ENCODE results near the gene RGPD6.
"Not testable (repeated sequence)": the region's sequence is repeated elsewhere in the genome, so short reads cannot be mapped to it uniquely, and the experiment has no call there.

The RGPD6 gene

DNA sequence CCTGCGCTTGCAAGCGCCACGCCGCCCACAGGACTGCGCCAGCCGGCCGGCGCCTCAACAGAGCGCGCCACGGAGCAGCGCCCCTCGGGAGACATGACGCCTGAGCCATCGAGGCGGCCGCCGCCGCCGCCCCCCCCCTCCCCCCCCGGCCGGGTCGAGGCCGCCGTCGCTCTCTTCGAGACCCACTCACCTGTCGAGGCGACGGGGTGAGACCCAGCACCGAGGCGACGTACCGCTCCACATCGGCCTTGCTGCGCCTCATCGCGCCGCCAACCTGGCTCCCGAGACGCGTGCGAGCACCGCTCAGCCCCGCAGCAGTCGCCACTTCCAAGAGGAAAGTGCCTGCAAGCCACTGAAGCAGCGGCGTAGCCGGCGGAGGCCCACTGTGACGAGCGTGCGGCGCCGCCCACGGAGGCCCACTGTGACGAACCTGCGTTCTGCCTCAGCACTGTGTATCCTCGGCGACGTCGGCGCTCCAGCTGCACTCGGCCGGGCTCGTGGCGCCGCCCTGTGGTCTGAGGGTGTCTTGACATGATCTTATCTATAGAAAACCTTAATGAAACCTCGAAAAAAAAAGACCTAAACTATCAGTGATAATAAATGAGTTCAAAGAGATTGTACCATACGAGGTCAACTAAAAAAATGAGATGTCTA lies at the start of gene RGPD6:
Gene RGPD6, minus strand, starts transcription at position 460 of the 654 bp plus-strand sequence. Its CDS starts 198 bp downstream, at position 262.
- H3K4me3 ChIP-seq (ENCODE audit: control insufficient read depth, low read depth, low read length); DNase-seq (ENCODE audit: low read depth): not testable (repeated sequence)

DNA sequence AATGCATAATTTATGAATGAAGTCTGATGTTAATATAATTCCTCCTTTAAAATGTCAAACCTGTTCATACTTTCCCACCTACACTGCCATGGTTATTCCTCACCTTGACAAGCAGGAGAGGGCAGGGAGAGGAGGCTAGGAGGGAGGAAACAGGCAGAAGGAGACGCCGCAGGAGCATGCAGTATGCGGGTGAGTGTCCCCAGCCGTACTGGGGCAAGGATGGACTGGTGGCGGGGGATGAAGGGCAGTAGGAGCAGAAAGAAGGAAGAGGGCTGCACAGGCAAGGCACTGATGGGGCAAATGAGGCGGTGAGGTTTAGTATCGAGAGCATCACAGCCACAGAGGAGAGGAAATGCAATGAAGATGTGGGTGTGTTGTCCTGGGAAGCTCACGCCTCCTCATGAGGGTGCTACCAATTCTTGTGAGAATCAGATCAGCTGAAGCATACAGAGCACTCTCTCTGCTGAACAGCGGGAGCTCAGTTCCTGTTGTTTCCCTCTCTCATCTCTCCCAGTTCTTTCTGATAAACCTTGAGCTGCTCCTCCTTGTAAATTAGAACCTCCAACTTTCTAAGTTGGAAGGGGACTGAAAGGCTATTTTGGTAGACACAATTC lies 42.4 kb upstream of the RGPD6 start:
- DNase-seq (ENCODE audit: low read depth); H3K4me3 ChIP-seq (ENCODE audit: control insufficient read depth, low read depth, low read length): not testable (repeated sequence)

DNA sequence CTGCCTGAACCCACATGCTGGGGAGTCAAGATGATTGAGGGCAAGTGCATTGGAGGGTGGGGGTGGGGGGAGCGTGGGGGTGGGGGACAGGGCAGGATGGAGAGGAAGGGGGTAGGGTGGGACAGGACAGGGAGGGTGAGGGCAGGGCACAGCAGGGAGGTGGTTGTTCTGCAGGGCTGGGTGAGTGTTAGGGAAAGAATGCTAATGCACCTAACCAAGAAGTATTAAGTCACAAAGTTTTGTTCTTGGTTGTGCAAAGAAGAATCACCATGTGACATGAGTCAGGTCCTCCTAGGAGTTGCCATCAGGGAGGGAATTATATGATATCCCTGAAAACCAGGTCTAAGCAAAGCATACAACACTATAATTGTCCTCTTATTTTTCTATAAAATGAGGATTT lies 36.9 kb upstream of the RGPD6 start:
- H3K4me3 ChIP-seq (ENCODE audit: control insufficient read depth, low read depth, low read length); DNase-seq (ENCODE audit: low read depth): not testable (repeated sequence)

DNA sequence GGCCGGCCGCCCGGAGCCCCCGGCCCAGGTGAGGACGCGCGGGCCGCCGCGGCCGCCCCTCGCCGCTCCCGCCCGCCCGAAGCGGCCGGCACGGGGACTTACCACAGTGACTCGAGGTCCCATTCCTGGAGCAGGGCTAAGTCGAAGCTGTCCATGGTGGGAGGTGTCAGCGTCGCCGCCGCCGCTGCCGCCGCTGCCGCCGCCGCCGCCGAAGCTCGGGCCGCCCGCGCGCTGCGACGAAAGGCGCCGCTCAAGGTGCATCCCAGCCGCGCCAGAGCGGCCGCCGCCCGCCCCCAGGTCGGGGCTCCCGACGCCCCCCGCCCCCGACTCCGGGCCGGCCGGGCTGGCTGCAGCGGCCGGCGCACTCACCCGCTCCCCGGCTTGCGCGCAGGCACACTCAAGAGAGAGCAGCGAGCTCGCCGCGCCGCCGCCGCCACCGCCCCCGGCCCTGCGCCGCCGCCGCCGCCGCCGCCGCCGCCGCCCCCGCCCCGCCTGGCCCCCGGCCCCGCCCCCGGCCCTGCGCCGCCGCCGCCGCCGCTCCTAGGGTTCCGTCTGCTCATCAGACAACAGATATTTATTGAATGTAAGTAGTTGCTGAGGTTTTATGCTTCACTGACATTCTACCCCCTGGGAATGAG lies 33.7 kb upstream of the RGPD6 start:
- H3K4me3 ChIP-seq (ENCODE audit: control insufficient read depth, low read depth, low read length); DNase-seq (ENCODE audit: low read depth): not testable (repeated sequence)

DNA sequence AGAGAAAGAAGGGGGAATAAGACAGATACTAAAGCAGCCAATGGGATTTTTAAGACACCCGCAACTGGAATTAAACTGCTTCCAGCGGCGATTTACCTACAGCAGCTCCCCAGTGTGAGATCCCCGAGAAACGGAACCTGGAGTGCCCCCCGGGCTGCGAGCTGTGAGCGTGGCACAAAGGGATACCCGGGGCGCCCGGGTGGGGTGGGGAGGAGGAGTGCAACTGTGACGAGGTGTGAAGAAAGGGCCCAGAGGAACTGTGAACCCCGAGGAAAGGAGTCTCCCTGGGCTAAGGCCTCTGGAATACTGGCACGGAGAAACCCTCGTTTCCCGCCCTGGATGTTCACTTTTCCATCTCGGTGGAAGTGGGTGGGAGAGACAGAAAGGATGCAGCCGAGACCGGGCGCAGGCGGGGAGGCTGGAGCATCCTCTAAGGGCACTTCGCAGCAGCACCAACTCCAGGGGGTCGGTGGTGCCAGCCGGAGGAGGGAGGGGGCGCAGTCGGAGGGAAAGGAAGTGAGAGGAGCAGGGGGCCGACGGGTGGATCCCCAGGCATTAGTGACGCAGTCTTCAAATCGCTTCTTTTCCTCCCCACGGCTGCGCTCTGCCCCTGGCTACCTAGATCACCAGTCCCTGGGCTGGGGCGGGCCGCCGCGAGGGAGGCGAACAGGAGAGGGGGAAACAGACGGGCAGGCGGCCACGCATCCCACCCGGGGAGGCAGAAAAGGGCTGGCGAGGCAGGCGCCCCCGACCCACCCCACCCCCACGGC lies 33.0 kb upstream of the RGPD6 start:
- DNase-seq (ENCODE audit: low read depth); H3K4me3 ChIP-seq (ENCODE audit: control insufficient read depth, low read depth, low read length): not testable (repeated sequence)

DNA sequence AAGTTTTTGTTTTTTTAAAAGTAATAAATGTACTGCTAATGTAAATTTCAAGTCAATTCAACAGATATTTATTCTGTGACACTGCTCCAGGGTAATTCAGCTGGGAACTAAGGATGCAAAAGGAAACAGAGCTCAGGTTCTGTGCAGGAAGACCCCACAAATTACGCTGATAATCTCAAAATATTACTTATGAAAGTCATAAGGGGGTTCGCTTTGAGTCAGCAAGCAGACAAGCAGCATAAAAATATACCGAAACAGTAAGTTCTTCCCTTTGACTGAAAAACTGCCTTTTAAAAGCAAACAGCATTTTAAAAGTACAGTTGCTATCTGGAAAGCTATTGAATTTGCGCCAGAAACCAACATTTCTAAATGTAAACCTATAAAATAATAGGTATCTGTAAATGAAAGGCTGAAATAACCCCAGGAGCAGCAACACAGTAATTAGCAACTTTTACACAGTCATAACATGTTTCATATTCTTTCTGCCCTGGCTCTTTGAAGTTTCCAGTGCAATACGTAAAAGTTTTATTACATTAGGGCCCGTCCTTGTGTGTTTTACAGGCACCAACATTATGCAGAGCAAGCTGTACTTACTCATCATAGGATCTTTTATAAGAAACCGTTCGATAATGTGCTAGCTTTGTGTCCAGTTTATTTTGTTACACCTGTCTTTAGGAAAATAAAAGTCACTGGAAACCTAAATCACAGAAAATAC lies 31.9 kb upstream of the RGPD6 start:
- not testable (repeated sequence) for H3K4me3 ChIP-seq (ENCODE audit: control insufficient read depth, low read depth, low read length); DNase-seq (ENCODE audit: low read depth)

DNA sequence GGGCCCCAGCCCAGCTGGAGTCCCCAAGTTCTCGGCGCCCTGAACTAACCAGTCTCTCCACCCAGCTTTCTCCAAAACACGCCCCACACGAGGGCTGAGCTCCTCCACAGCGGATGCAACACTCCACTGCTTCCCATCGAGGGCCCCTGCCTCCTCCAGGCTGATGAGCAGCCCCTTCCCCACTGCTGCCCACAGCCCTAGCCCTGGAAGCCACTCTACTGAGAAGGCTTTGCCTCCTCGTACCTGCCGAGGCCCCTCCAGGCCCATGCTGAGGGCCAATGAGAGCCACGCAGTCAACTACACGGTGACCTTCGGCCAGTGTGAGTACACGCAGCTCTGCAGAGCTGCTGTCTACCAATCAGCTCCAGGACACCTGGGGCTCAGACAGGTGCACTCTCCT lies 28.0 kb upstream of the RGPD6 start:
- DNase-seq (ENCODE audit: low read depth); H3K4me3 ChIP-seq (ENCODE audit: control insufficient read depth, low read depth, low read length): not testable (repeated sequence)

DNA sequence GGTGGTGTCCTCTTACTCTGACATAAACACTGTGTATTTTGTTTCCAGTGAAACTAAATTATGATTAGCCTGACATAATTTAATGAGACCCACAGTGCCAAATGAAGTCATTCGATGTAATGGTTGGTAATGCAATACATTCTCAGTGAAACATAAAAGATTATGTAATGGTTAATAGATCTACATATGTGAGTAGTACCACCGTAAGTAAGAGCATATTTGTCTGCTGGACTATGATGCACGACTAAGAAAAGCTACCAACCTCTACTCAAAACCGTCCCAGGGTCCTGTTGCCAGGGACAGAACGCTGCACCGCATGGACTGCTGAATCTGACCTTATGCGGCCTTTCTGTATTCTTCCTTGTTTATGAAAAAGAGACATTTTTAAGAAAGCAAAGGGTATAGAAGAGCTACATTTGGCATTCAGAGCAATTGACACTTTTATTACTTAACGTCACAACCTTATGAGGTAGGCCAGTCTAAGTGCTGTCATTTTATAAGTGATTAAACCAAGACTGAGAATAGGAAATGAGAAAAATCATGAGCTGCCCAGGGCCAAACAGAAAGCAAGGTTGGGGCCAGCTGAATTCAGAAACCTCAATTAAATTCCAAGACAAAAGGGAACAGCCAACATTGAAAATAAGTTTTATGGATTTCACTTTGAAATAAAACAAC lies 27.0 kb upstream of the RGPD6 start:
- not testable (repeated sequence) for DNase-seq (ENCODE audit: low read depth); H3K4me3 ChIP-seq (ENCODE audit: control insufficient read depth, low read depth, low read length)

DNA sequence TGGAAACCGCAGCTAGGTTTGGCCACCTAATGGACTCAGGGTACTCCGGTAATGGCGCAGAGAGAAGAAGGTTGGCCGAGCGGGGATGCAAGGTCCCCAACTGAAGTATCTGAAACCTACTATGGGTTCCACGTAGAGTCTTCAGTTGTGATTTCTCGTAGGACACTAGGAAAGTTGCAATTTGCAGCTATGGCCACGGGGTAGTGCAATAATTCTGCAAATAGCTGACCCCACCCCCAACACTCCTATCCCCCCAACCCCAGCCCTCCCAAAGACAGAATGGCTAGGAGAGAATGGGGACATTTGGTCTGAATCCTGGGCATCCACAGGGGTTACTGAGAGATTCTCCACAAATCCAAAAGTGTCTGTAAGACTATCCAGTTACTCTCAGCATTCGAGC lies 25.1 kb upstream of the RGPD6 start:
- DNase-seq (ENCODE audit: low read depth); H3K4me3 ChIP-seq (ENCODE audit: control insufficient read depth, low read depth, low read length): not testable (repeated sequence)

DNA sequence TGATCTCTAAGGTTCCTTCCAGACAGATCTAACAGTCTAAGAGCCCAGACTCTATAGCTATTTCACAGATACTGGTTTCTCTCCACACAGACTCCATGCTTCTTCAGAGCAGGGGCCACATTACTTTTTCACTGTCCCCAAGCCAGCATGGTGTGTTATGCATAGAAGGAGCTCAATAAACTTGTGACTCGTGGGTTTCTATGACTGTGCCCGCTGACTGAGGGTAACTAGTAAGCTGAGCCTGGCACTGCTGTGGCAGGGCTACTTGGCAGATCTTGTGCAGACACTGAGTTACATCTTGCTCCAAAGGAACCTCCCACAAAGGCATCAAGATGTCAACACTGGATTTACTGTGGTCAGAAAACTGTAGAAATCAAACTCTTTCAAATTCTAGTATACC lies 15.0 kb upstream of the RGPD6 start:
- not testable (repeated sequence) for H3K4me3 ChIP-seq (ENCODE audit: control insufficient read depth, low read depth, low read length); DNase-seq (ENCODE audit: low read depth)

DNA sequence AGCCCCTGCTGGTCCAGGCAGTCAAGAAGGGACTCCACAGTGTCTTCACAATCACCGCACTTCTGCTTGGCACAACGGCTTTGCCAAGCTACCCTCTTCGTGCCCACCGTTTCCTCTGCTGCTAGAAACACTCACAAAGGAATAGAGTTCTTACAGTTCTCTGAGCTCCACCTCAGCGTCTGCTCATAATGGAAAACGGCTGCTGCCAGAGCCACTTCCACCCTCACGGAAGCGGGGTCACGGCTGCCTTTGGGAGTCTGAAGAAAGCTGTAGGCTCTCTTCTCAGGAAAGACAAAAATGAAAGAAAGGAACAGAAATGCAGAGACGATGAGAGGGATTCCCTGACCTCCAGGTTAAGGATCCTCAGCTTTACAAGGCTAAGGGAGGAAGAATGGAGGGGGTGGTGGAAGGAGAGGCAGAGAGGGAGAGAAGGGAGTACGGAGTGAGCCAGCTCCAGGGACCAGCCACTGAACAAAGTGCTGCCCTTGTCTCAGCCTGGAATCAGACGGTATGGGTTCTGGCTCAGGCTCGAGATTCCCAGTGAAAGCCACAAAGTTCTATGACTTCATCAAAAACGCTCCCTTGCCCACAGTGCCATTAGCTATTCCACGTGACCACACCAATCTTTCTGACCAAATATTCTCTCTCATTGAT lies 12.8 kb upstream of the RGPD6 start:
- not testable (repeated sequence) for DNase-seq (ENCODE audit: low read depth); H3K4me3 ChIP-seq (ENCODE audit: control insufficient read depth, low read depth, low read length)

DNA sequence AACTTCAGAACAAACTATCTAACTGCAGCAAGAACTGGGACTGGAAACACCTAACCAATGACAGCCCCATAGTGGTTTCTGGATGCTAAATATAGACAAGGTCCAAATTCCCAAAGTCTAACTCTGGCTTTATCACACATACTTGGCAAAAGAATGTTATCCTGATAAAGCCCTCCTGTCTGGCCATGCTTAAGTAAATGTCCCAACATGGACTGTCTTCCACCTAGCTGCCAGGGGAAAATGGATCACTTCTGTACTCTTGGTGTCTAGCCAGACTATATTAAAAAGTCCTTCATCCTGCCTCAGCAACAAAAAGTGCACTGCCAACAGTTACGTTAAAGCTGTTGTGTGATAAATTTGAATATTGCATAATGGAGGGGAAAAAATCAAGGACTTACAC lies 11.5 kb upstream of the RGPD6 start:
- not testable (repeated sequence) for H3K4me3 ChIP-seq (ENCODE audit: control insufficient read depth, low read depth, low read length); DNase-seq (ENCODE audit: low read depth)

DNA sequence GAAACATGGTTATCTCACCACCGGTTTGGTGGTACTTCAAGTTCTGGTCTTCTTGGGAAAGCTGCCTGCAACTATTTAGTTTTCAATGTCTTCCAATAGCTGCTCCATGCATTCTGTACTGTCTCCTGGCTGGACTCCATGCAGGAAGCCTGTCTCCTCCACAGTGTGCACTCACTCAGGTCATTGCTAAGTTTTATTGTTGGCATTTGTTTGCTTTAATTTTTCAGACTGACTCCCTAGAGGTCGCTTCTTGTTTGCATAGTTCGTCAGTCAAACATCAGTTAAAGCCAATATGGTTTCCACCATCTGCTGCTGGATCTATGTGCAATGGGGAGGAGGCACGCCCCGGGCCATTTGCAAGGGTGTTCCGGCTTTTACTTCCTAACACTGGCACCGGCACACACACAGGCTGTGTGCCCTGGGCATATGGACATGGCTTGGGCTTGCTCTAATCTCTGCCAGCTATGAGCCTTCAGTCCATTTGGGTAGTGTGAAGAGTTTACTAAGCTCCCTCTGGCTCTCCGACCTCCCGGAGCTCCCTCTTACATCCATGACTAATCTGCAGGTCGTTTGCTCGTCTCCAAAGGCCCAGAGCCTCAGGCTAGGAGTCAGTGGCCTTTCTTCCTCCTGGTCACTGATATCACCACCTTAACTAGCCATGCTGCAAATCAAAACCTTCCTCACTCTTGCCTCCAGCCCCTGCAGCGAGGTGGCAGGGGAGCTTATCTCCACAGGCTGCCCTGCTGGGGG lies 2.4 kb upstream of the RGPD6 start:
- H3K4me3 ChIP-seq (ENCODE audit: control insufficient read depth, low read depth, low read length); DNase-seq (ENCODE audit: low read depth): not testable (repeated sequence)

DNA sequence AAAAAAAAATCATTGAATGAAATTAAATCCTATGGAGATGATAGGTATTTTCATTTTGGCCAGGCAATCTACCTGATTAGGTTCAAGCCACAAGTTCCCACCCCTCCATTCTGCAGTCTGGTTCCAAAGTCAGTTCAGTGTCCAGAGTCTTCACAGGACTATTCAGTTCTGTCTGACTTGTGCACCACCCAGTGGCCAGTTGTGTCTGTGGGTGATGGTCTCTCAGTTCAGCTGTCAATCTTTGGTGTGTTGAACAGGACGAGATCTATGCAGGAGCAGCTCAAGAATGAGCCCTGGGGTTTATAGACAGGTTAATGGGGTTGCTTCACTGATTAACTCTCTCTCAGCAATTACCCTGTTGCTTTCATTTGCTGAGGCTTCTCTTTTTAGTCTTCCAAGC lies 1.4 kb upstream of the RGPD6 start:
- H3K4me3 ChIP-seq (ENCODE audit: control insufficient read depth, low read depth, low read length) = not testable (repeated sequence)

DNA sequence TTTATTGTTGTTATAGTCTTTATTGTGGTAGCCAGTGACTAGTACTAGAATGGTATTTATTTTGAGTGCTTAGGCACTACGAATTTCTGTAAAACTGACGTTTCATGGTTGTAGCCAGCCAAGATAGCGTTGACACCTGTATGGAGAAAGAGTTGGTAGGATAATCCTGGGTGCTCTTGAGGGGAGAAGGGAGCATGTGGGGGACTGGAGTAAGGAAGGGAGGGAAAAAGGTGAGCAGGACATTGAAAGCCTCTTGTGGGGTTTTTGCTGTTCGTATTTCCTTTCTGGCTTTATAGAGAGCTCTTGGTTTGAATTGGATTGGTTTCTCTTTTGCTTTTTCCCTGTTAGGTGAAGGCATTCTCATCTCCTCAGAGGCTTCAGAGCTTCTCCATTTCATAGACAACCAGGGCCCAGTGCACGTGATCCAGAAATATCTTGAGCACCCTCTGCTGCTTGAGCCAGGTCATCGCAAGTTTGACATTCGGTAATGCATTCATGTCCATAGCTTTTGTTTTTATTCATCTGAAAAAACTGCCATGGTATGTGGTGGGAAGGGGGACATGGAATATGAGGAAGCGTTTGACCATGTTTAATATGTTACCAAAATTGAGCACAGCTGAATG lies 77.2 kb downstream of the RGPD6 start:
- H3K4me3 ChIP-seq (ENCODE audit: control insufficient read depth, low read depth, low read length); DNase-seq (ENCODE audit: low read depth): not testable (repeated sequence)

More for the DNA sequence above, 1.4 kb upstream of the RGPD6 start:
- not testable (repeated sequence) for DNase-seq (ENCODE audit: low read depth)

DNA sequence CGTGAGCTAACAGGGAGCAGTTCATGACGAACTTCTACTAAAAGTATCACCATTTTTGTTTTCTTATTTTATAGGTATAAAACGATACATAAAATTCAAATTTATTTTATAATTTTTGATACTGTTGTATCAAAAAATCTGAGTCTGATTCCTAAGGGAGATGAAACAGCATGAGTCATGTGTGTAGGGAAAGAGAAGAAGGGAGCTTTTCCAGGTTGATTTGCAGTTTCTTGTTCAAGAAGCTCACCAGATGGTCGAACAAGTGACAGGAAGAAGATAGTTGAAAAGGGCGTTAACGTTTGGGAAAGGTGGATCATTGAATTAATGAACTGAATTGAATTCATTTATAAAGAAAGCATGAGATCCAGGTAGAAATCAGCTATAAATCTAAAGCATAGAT lies 81.0 kb downstream of the RGPD6 start:
- not testable (repeated sequence) for DNase-seq (ENCODE audit: low read depth); H3K4me3 ChIP-seq (ENCODE audit: control insufficient read depth, low read depth, low read length)

Data from AG09309 (cell line).